Spleen (tissue), 7 donors: ENCODE data around the gene TBC1D30.

Experiments
- POLR2A ChIP-seq, 3 donors: fragments of 450-650 bp; IDR thresholded peaks; one replicate each; pipeline ENCODE4 v1.5.1; 2017; ENCODE audit warnings: antibody characterized with exemption in 3 of 3, mild to moderate bottlenecking in 1 of 3
- POLR2AphosphoS5 ChIP-seq, 3 donors: sonication (generic); formaldehyde crosslinking; IDR thresholded peaks; one replicate each; pipeline ENCODE4 v1.5.1; 2017; ENCODE audit warnings: antibody characterized with exemption in 3 of 3
- TF ChIP-seq, protein P1 (sequence below), 11 experiments: fragments of 200-600 bp in 7 of 11; fragments of 450-650 bp in 4 of 11; sonication (generic) in 4 of 11; IDR thresholded peaks in 8 of 11; conservative IDR thresholded peaks in 3 of 11; 1 replicate in 7 of 11; 2 replicates in 4 of 11; pipeline versions ENCODE4 v1.4.0 to v1.8.0; 2016 to 2021; ENCODE audit warnings: antibody characterized with exemption in 11 of 11, inconsistent platforms in 4 of 11, mild to moderate bottlenecking in 1 of 11
- donor health status: DM: no; HTN: no; CAD: no; lungs with moderate emphysema.
- donor health status: DM: no; HTN: no; CAD: no.
- donor health status: DM: no; HTN: no; CAD: no.

DNA sequence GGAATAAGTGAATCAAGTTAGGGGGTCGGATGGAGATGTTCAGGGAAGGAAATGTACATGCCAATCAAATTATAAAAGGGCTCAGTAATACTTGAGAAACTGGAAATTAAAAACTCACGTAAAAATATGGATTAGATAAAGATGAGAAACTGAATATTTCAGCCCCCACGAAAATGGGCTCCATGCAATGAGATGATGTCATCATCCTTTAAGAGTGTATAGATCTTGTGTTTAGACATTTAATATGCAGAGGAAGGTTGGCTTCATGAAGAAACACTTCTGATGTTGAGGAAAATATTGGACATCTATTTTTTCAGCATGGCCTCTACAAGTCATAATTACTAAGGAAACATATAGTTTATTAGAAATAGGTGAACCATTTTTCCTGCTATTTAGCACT lies 9.5 kb downstream of the TBC1D30 start:
- TF ChIP-seq POLR2A (IDR thresholded peaks at IDR 0.05) (no peak), POLR2AphosphoS5 (IDR thresholded peaks at IDR 0.05) (no peak)
- TF ChIP-seq, protein P1, sequence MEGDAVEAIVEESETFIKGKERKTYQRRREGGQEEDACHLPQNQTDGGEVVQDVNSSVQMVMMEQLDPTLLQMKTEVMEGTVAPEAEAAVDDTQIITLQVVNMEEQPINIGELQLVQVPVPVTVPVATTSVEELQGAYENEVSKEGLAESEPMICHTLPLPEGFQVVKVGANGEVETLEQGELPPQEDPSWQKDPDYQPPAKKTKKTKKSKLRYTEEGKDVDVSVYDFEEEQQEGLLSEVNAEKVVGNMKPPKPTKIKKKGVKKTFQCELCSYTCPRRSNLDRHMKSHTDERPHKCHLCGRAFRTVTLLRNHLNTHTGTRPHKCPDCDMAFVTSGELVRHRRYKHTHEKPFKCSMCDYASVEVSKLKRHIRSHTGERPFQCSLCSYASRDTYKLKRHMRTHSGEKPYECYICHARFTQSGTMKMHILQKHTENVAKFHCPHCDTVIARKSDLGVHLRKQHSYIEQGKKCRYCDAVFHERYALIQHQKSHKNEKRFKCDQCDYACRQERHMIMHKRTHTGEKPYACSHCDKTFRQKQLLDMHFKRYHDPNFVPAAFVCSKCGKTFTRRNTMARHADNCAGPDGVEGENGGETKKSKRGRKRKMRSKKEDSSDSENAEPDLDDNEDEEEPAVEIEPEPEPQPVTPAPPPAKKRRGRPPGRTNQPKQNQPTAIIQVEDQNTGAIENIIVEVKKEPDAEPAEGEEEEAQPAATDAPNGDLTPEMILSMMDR (IDR thresholded peaks at IDR 0.05 in 8 of 11, conservative IDR thresholded peaks at IDR 0.05 in 3 of 11): no peak
